ENCODE data around the gene RASL11B.

Gene RASL11B

GRCh38 chr4:52841682-52842456, 20.2 kb upstream of the RASL11B start:
- TF ChIP-seq POLR2AphosphoS5 (IDR thresholded peaks at IDR 0.05; ENCODE audit: low read depth, low read length) (no peak), POLR2A (IDR thresholded peaks at IDR 0.05; ENCODE audit: low read depth, low read length) (no peak), SPI1 (IDR thresholded peaks at IDR 0.05; ENCODE audit: low read depth, low read length) (no peak), TAF1 (IDR thresholded peaks at IDR 0.05; ENCODE audit: low read depth, low read length) (no peak), PAX5 (IDR thresholded peaks at IDR 0.05; ENCODE audit: insufficient read depth, low read length, severe bottlenecking) (no peak), POU2F2 (IDR thresholded peaks at IDR 0.05; ENCODE audit: low read depth, low read length) (no peak)
- FAIRE-seq = no peak

GRCh38 chr4:52842792-52843191, 19.3 kb upstream of the RASL11B start:
- no peak for DNase-seq (ENCODE audit: insufficient read length, low spot score)
- TF ChIP-seq POLR2AphosphoS5 (IDR thresholded peaks at IDR 0.05; ENCODE audit: low read depth, low read length) = no peak
- TF ChIP-seq POU2F2 (IDR thresholded peaks at IDR 0.05; ENCODE audit: low read depth, low read length) = no peak
- no peak for TF ChIP-seq SPI1 (IDR thresholded peaks at IDR 0.05; ENCODE audit: low read depth, low read length)
- TF ChIP-seq TAF1 (IDR thresholded peaks at IDR 0.05; ENCODE audit: low read depth, low read length) = no peak
- TF ChIP-seq POLR2A (IDR thresholded peaks at IDR 0.05; ENCODE audit: low read depth, low read length) = no peak
- no peak for TF ChIP-seq PAX5 (IDR thresholded peaks at IDR 0.05; ENCODE audit: insufficient read depth, low read length, severe bottlenecking)
- no peak for FAIRE-seq

More at GRCh38 chr4:52841682-52842456, 20.2 kb upstream of the RASL11B start:
- no peak for DNase-seq (ENCODE audit: insufficient read length, low spot score)

GRCh38 chr4:52843351-52843750, 18.8 kb upstream of the RASL11B start:
- no peak for FAIRE-seq
- TF ChIP-seq POLR2A (IDR thresholded peaks at IDR 0.05; ENCODE audit: low read depth, low read length) (no peak), TAF1 (IDR thresholded peaks at IDR 0.05; ENCODE audit: low read depth, low read length) (no peak), POU2F2 (IDR thresholded peaks at IDR 0.05; ENCODE audit: low read depth, low read length) (no peak), PAX5 (IDR thresholded peaks at IDR 0.05; ENCODE audit: insufficient read depth, low read length, severe bottlenecking) (no peak), SPI1 (IDR thresholded peaks at IDR 0.05; ENCODE audit: low read depth, low read length) (no peak), POLR2AphosphoS5 (IDR thresholded peaks at IDR 0.05; ENCODE audit: low read depth, low read length) (no peak)
- no peak for DNase-seq (ENCODE audit: insufficient read length, low spot score)

GRCh38 chr4:52843958-52844357, 18.2 kb upstream of the RASL11B start:
- TF ChIP-seq POU2F2 (IDR thresholded peaks at IDR 0.05; ENCODE audit: low read depth, low read length) (no peak), POLR2AphosphoS5 (IDR thresholded peaks at IDR 0.05; ENCODE audit: low read depth, low read length) (no peak), SPI1 (IDR thresholded peaks at IDR 0.05; ENCODE audit: low read depth, low read length) (peak; percentile 73), PAX5 (IDR thresholded peaks at IDR 0.05; ENCODE audit: insufficient read depth, low read length, severe bottlenecking) (no peak), TAF1 (IDR thresholded peaks at IDR 0.05; ENCODE audit: low read depth, low read length) (no peak)
- no peak for DNase-seq (ENCODE audit: insufficient read length, low spot score)
- FAIRE-seq = no peak

GRCh38 chr4:52844596-52844995, 17.5 kb upstream of the RASL11B start:
- FAIRE-seq (no peak), DNase-seq (ENCODE audit: insufficient read length, low spot score) (no peak)
- no peak for TF ChIP-seq POLR2AphosphoS5 (IDR thresholded peaks at IDR 0.05; ENCODE audit: low read depth, low read length)

- DNase-seq (ENCODE audit: insufficient read length, low spot score) (no peak), FAIRE-seq (no peak)
- TF ChIP-seq POLR2A (IDR thresholded peaks at IDR 0.05; ENCODE audit: low read depth, low read length) (no peak), POU2F2 (IDR thresholded peaks at IDR 0.05; ENCODE audit: low read depth, low read length) (no peak), PAX5 (IDR thresholded peaks at IDR 0.05; ENCODE audit: insufficient read depth, low read length, severe bottlenecking) (no peak), TAF1 (IDR thresholded peaks at IDR 0.05; ENCODE audit: low read depth, low read length) (no peak), POLR2AphosphoS5 (IDR thresholded peaks at IDR 0.05; ENCODE audit: low read depth, low read length) (no peak), SPI1 (IDR thresholded peaks at IDR 0.05; ENCODE audit: low read depth, low read length) (no peak)
Measured at GRCh38 chr4:52846502-52846901, 15.6 kb upstream of the RASL11B start.

- FAIRE-seq = no peak
Measured at GRCh38 chr4:52848254-52848653, 13.9 kb upstream of the RASL11B start.

GRCh38 chr4:52850406-52851124, 11.6 kb upstream of the RASL11B start:
- TF ChIP-seq TAF1 (IDR thresholded peaks at IDR 0.05; ENCODE audit: low read depth, low read length) (no peak), POLR2AphosphoS5 (IDR thresholded peaks at IDR 0.05; ENCODE audit: low read depth, low read length) (no peak), POU2F2 (IDR thresholded peaks at IDR 0.05; ENCODE audit: low read depth, low read length) (no peak), PAX5 (IDR thresholded peaks at IDR 0.05; ENCODE audit: insufficient read depth, low read length, severe bottlenecking) (no peak), SPI1 (IDR thresholded peaks at IDR 0.05; ENCODE audit: low read depth, low read length) (no peak), POLR2A (IDR thresholded peaks at IDR 0.05; ENCODE audit: low read depth, low read length) (no peak)
- no peak for DNase-seq (ENCODE audit: insufficient read length, low spot score)
- no peak for FAIRE-seq

More at GRCh38 chr4:52848254-52848653, 13.9 kb upstream of the RASL11B start:
- TF ChIP-seq POU2F2 (IDR thresholded peaks at IDR 0.05; ENCODE audit: low read depth, low read length) = no peak
- DNase-seq (ENCODE audit: insufficient read length, low spot score) = no peak

GRCh38 chr4:52852041-52852440, 10.1 kb upstream of the RASL11B start:
- no peak for DNase-seq (ENCODE audit: insufficient read length, low spot score)
- TF ChIP-seq POU2F2 (IDR thresholded peaks at IDR 0.05; ENCODE audit: low read depth, low read length) (no peak), TAF1 (IDR thresholded peaks at IDR 0.05; ENCODE audit: low read depth, low read length) (no peak), POLR2A (IDR thresholded peaks at IDR 0.05; ENCODE audit: low read depth, low read length) (no peak), POLR2AphosphoS5 (IDR thresholded peaks at IDR 0.05; ENCODE audit: low read depth, low read length) (no peak), SPI1 (IDR thresholded peaks at IDR 0.05; ENCODE audit: low read depth, low read length) (no peak), PAX5 (IDR thresholded peaks at IDR 0.05; ENCODE audit: insufficient read depth, low read length, severe bottlenecking) (no peak)
- no peak for FAIRE-seq

- TF ChIP-seq POU2F2 (IDR thresholded peaks at IDR 0.05; ENCODE audit: low read depth, low read length) (no peak), PAX5 (IDR thresholded peaks at IDR 0.05; ENCODE audit: insufficient read depth, low read length, severe bottlenecking) (no peak), TAF1 (IDR thresholded peaks at IDR 0.05; ENCODE audit: low read depth, low read length) (no peak), SPI1 (IDR thresholded peaks at IDR 0.05; ENCODE audit: low read depth, low read length) (no peak), POLR2A (IDR thresholded peaks at IDR 0.05; ENCODE audit: low read depth, low read length) (no peak), POLR2AphosphoS5 (IDR thresholded peaks at IDR 0.05; ENCODE audit: low read depth, low read length) (no peak)
- no peak for DNase-seq (ENCODE audit: insufficient read length, low spot score)
- FAIRE-seq = no peak
Measured at GRCh38 chr4:52852711-52853110, 9.4 kb upstream of the RASL11B start.

Data from GM12891 (cell line).